ENCODE results near the gene FERMT3. TPM values are rescaled to one million over a fixed set of nuclear protein-coding genes. Genes with fewer than 3 reads are reported as not detected.

The FERMT3 gene
- total and polyA plus RNA-seq, 2 donors (not counting 3 experiments of a cell fraction or from before 2014, with no cell fraction given) = 64.4 to 100 TPM

DNA sequence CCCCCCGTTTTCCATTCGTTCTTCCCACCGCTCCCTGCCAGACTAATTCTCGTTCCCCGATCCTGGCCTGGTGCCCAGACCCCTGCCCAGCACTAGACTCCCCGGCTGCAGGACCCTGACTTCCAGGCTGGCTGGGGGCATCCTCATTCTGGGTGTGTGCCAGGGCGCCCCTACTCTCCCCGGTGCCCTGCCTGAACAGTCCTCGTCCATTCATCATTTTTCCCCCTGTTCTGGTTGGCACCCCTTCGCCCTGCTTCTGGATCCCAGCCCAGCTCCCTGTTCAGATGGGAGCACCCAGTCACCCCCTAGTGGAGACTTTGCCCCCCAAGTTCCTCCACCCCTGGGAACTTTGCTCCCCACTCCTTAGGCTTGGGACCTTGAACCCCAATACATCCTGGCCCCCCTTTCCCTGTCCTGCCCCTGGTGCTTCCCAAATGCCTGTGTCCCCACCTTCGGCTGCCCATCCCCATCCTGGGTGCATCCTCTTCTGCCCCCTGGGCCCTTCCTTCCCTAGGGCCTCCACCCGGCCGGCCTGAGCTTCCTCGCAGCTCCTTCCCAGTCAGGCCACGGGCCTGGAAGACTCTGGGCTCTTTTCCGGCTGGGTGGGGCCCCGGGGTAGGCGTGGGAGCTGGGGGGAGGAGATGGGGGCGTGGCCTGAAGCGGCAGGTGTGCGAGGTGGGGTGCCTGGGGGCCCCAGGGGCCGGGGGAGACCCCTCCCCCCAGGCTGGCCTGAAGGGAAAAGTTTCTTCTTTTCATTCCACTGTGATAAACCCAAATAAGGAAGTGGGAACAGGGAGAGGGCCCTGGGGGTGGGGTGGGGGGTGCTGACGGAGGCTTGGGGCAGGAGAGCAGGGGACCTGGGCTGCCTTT lies 45.7 kb downstream of the FERMT3 start:
- intact Hi-C loops (cut with micrococcal nuclease) = no loop called here
- Histone ChIP-seq H3K9me1 (replicated peaks; ENCODE audit: control insufficient read depth, extremely low read depth, insufficient read depth, low read length) (no peaks in the 10 kb centered on the region), H3K4me3 (replicated peaks in 1 of 3; ENCODE audit: insufficient read depth in 1 of 3, low read depth in 1 of 3, low read length in 3 of 3) (peak overlapping the region; percentile 80 to 93 (median 80)), H3K27me3 (ENCODE audit: control insufficient read depth in 2 of 2, insufficient read depth in 2 of 2, low read length in 2 of 2) (no peaks in the 10 kb centered on the region), H3K36me3 (ENCODE audit: control insufficient read depth in 2 of 2, extremely low read depth in 1 of 2, insufficient read depth in 2 of 2, low read length in 2 of 2) (peaks cover 2 to 17% of the 10 kb centered on the region in 2 experiments), H3K9ac (replicated peaks; ENCODE audit: extremely low read depth, insufficient read depth, low read length) (peak overlapping the region; percentile 65), H3K4me1 (ENCODE audit: control insufficient read depth, extremely low read depth, insufficient read depth, low read length) (peaks cover 27% of the 10 kb centered on the region), H3K79me2 (ENCODE audit: control insufficient read depth, insufficient read depth, low read length) (peaks cover 32% of the 10 kb centered on the region), H3K9me3 (replicated peaks; ENCODE audit: control insufficient read depth, insufficient read depth, low read length) (no peaks in the 10 kb centered on the region), H3K27ac (ENCODE audit: insufficient read depth, low read depth, low read length) (peak overlapping the region; percentile 49), H4K20me1 (replicated peaks; ENCODE audit: control insufficient read depth, extremely low read depth, insufficient read depth, low read length) (no peaks in the 10 kb centered on the region), H2AFZ (ENCODE audit: low read depth, low read length) (peak overlapping the region; percentile 23), H3K4me2 (ENCODE audit: insufficient read depth, low read length) (peak overlapping the region; percentile 86)
- DNase-seq (ENCODE audit: low read depth, low spot score) (no peak), FAIRE-seq (no peak)
- TF ChIP-seq FOS (IDR thresholded peaks at IDR 0.05; ENCODE audit: borderline replicate concordance, insufficient read depth, low read length) (no peak), POLR2AphosphoS5 (IDR thresholded peaks at IDR 0.05; ENCODE audit: insufficient read depth, low read depth, low read length) (peak; percentile 46), POLR2A (IDR thresholded peaks at IDR 0.05; ENCODE audit: low read depth, low read length) (peak; percentile 38)
- TF ChIP-seq, protein P1, sequence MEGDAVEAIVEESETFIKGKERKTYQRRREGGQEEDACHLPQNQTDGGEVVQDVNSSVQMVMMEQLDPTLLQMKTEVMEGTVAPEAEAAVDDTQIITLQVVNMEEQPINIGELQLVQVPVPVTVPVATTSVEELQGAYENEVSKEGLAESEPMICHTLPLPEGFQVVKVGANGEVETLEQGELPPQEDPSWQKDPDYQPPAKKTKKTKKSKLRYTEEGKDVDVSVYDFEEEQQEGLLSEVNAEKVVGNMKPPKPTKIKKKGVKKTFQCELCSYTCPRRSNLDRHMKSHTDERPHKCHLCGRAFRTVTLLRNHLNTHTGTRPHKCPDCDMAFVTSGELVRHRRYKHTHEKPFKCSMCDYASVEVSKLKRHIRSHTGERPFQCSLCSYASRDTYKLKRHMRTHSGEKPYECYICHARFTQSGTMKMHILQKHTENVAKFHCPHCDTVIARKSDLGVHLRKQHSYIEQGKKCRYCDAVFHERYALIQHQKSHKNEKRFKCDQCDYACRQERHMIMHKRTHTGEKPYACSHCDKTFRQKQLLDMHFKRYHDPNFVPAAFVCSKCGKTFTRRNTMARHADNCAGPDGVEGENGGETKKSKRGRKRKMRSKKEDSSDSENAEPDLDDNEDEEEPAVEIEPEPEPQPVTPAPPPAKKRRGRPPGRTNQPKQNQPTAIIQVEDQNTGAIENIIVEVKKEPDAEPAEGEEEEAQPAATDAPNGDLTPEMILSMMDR (IDR thresholded peaks at IDR 0.05; ENCODE audit: extremely low read depth in 1 of 2, insufficient read depth in 1 of 2, low read depth in 1 of 2, low read length in 2 of 2) = peak in 1 of 2 donors; percentile 31
- BruUV-seq (replicated peaks) = no TSS peak
- dilution Hi-C loops (cut with MboI; ENCODE audit: extremely low pct_ligation_motif_present, low sequenced_read_pairs) = no loop called here
- CTCF ChIA-PET = interaction anchor here (0.7 to 4.7 kb wide), 10 partner anchors 8 to 103 kb away, joined by 3 to 60 read pairs (median 8); partner anchors contain the start of genes CATSPERZ, FERMT3, PRDX5 and STIP1
- POLR2A ChIA-PET = no interaction called here

All from endothelial cell of umbilical vein (primary cell).